ENCODE measurements around the gene NRXN3.

DNA sequence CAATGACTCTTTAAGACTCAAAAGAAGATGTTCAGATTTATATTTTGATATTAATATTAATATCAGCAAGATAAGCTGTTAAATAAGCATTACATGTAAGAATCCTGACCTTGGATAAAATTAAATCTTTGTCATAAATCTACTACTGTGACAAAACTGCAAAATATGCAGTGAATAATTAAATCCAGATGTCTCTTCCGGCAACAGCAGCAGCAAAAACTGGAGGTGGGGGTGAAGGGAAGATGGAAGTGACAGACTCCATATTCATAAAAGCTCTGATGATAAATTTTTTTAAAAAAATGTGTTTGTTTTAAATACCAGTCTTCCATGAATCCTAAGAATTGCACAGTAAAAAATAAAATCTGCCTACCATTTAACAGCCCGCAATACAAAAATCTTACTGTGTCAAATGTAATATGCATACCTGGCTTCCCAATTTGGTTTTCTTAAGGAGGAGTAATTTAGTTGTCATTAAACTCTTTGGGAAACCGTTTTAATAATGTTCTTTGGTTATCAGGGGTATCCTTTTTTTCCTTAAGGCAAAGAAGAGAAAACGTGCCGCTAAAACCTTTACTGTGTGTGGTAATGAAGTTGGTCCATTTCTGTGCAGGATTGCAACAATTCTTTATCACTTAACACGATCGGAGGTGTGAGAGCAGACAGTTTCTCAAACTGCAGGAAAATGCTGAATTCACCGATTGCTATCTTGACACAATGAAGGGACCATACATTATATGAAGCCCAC lies 1562.9 kb downstream of the NRXN3 start:
- TF ChIP-seq EZH2 (IDR thresholded peaks at IDR 0.05; ENCODE audit: insufficient read depth, poor library complexity, severe bottlenecking), result no peak
- no peak for TF ChIP-seq EZH2phosphoT487 (IDR thresholded peaks at IDR 0.05; ENCODE audit: insufficient read depth, low read depth)
